Left lung (tissue), 10 donors: ENCODE measurements around the gene SLC25A17. TPM values are rescaled to one million over a fixed set of nuclear protein-coding genes. Genes with fewer than 3 reads are reported as not detected.

Source experiments
- ATAC-seq: fragments of 200-7000 bp; cut with Tn5 transposase; one replicate; pipeline ENCODE4 v1.9.1; 2020; ENCODE audit warnings: moderate library complexity
- DNase-seq, 4 donors: peaks; one replicate each; pipeline ENCODE4 v3.0.0-alpha.2; 2013 to 2020
- H3K27ac ChIP-seq, 2 donors: fragments of 200-600 bp; sonication (generic) in 1 of 2; one replicate each; pipeline versions ENCODE4 v1.5.0 to v1.8.0; 2020 to 2021
- H3K27me3 ChIP-seq, 2 donors: fragments of 200-600 bp; sonication (generic) in 1 of 2; one replicate each; pipeline versions ENCODE4 v1.5.0 to v1.8.0; 2020 to 2021
- H3K36me3 ChIP-seq, 2 donors: fragments of 200-600 bp; sonication (generic) in 1 of 2; one replicate each; pipeline versions ENCODE4 v1.5.0 to v1.8.0; 2020 to 2021
- H3K4me1 ChIP-seq, 2 donors: fragments of 200-600 bp; one replicate each; pipeline ENCODE4 v1.8.0; 2021
- H3K4me3 ChIP-seq, 2 donors: fragments of 200-600 bp; sonication (generic) in 1 of 2; one replicate each; pipeline versions ENCODE4 v1.5.0 to v1.8.0; 2020 to 2021; ENCODE audit warnings: mild to moderate bottlenecking in 1 of 2
- H3K9me3 ChIP-seq, 2 donors: fragments of 200-600 bp; sonication (generic) in 1 of 2; one replicate each; pipeline versions ENCODE4 v1.5.0 to v1.8.0; 2020 to 2021
- intact Hi-C, 2 donors: fragments of 100-400 bp; cut with DNase I; formaldehyde crosslinking; loops; one replicate each; pipeline versions ENCODE4 v1.11.2 to v1.14.2; 2022
- polyA plus RNA-seq, 6 donors: library from polyadenylated mRNA; unstranded; fragments of 120-200 nt; gene quantifications; one replicate each; pipeline ENCODE4 v1.2.1, GENCODE V29; 2013; ENCODE audit not compliant: insufficient read length in 6 of 6
- total RNA-seq, 2 donors: library from RNA; stranded (reverse); fragmentation: NEBNext Ultra II Directional; extraction: Animal tissue kit (Norgen Biotek cat#: 25700); gene quantifications; one replicate each; pipeline ENCODE4 v1.2.1, GENCODE V29; 2021
- TF ChIP-seq, protein P1 (sequence below), 2 donors: fragments of 200-600 bp; sonication (generic) in 1 of 2; IDR thresholded peaks; one replicate each; pipeline versions ENCODE4 v1.5.0 to v1.8.0; 2021; ENCODE audit warnings: antibody characterized with exemption in 2 of 2
- donor health status: DM: no; HTN: yes; CAD: no.
- donor health status: DM: no; HTN: no; CAD: no.

SLC25A17 gene
- total and polyA plus RNA-seq, 8 donors, result 18.3 to 36.9 (median 33.0) TPM

DNA sequence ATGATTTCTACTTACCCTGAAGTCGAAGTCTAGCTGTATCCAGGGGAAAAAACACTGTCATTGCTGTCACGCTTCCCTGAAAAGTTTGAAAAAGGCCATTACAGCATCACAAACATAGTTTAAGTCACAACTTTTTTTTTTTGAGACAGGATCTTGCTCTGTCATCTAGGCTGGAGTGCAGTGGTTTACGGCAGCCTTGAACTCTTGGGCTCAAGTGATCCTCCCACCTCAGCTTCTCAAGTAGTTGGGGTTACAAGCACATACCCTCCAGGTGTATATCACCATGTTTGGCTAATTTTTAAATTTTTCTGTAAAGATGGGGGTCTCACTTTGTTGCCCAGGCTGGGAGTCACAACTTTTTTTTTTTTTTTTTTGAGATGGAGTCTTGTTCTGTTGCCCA lies 20.1 kb downstream of the SLC25A17 start:
- intact Hi-C loops, result no loop called here
- DNase-seq, result no peak
- Histone ChIP-seq H3K4me1 (no peaks in the 10 kb centered on the region), H3K36me3 (peaks cover 0 to 9% of the 10 kb centered on the region in 2 donors), H3K4me3 (no peak overlapping the region), H3K27ac (no peak overlapping the region), H3K9me3 (no peaks in the 10 kb centered on the region), H3K27me3 (no peaks in the 10 kb centered on the region)
- ATAC-seq, result no peak
- TF ChIP-seq, protein P1, sequence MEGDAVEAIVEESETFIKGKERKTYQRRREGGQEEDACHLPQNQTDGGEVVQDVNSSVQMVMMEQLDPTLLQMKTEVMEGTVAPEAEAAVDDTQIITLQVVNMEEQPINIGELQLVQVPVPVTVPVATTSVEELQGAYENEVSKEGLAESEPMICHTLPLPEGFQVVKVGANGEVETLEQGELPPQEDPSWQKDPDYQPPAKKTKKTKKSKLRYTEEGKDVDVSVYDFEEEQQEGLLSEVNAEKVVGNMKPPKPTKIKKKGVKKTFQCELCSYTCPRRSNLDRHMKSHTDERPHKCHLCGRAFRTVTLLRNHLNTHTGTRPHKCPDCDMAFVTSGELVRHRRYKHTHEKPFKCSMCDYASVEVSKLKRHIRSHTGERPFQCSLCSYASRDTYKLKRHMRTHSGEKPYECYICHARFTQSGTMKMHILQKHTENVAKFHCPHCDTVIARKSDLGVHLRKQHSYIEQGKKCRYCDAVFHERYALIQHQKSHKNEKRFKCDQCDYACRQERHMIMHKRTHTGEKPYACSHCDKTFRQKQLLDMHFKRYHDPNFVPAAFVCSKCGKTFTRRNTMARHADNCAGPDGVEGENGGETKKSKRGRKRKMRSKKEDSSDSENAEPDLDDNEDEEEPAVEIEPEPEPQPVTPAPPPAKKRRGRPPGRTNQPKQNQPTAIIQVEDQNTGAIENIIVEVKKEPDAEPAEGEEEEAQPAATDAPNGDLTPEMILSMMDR (IDR thresholded peaks at IDR 0.05), result no peak

DNA sequence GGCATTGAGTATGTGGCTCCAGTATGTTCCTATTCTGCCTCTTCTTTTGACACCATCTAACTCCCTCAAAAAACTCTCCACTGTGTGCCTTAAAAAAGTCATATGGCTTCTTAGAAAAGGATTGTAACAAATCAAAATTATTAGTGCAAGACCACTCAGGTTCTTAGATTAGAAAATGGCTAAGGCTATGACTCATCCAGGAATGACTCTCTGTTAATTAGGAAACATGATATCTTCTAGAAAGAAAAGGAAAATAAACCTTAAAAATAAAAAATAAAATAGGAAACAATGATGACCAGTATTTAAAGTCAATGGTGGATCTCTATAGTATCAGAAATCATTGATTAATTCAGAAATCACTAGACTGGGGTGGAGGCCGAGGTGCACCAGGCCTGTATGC lies 21.7 kb downstream of the SLC25A17 start:
- no peaks in the 10 kb centered on the region for H3K27me3 ChIP-seq
- H3K27ac ChIP-seq, result no peak overlapping the region
- TF ChIP-seq, protein P1 (IDR thresholded peaks at IDR 0.05), result no peak
- H3K36me3 ChIP-seq, result peaks cover 0 to 21% of the 10 kb centered on the region in 2 donors
- H3K4me3 ChIP-seq, result no peak overlapping the region
- intact Hi-C loops, result no loop called here
- no peak for DNase-seq
- ATAC-seq, result no peak
- H3K9me3 ChIP-seq, result no peaks in the 10 kb centered on the region
- H3K4me1 ChIP-seq, result no peaks in the 10 kb centered on the region

DNA sequence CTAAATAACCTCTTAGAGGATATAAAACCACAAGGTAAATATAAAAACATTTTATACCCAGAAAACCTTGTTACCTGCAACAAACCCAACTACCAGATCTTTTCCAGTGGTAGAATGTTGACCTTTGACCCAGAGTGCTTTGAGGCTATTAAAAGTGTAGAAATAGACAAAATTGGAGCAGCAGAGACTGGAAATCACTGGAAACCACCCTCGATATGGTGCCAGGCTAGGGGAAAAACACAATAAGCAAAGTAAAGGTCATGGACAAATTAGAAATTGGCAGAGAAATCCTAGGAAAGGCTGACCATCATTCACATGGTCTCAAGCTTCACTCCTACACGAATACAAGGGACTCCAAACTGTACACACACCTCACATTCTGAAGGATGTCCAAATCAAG lies 26.7 kb downstream of the SLC25A17 start:
- H3K27ac ChIP-seq, result no peak overlapping the region
- H3K9me3 ChIP-seq, result no peaks in the 10 kb centered on the region
- no peaks in the 10 kb centered on the region for H3K4me1 ChIP-seq
- intact Hi-C loops, result no loop called here
- no peaks in the 10 kb centered on the region for H3K27me3 ChIP-seq
- TF ChIP-seq, protein P1 (IDR thresholded peaks at IDR 0.05), result no peak
- no peak overlapping the region for H3K4me3 ChIP-seq
- no peak for DNase-seq
- no peak for ATAC-seq
- H3K36me3 ChIP-seq, result peaks cover 0 to 47% of the 10 kb centered on the region in 2 donors

DNA sequence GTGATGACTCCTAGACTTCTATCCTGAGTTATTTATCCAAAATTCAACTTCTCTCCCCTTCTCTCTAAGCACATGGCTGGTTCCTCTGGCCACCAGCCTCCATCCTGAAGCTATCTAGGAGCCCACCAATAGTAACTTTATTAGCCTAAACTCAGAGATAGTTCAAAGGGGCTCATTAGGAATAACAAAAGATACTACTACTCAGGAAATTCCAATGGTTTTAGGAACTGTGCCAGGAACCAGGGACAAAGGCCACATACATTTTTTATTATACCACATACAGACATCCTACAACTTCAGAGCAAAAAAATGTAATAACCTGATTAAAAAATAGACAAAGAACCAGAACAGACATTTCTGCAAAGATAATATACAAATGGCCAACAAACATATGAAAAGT lies 27.9 kb downstream of the SLC25A17 start:
- no peak overlapping the region for H3K27ac ChIP-seq
- H3K27me3 ChIP-seq, result no peaks in the 10 kb centered on the region
- peaks cover 0 to 59% of the 10 kb centered on the region in 2 donors for H3K36me3 ChIP-seq
- H3K9me3 ChIP-seq, result no peaks in the 10 kb centered on the region
- intact Hi-C loops, result no loop called here
- DNase-seq (no peak), ATAC-seq (no peak)
- no peak overlapping the region for H3K4me3 ChIP-seq
- no peaks in the 10 kb centered on the region for H3K4me1 ChIP-seq
- TF ChIP-seq, protein P1 (IDR thresholded peaks at IDR 0.05), result no peak

DNA sequence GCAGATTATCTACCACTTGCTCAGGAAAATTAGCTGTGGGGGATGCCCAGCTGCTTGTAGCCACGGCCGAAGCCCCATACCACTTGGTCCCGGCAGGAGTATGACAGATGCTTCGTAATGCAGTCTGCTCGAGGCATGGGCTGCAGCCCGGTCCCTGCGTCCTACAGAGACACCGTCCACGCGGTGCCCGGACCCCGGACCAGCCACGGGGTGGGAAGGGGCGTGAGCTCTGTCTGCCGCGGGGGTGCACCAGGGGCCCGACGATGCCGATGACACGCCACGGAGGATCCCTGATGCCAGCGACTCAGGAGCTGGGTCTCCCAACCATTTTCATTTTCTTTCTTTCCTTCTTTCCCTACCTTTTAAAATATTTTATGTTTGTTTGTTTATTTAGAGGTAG lies 30.0 kb downstream of the SLC25A17 start:
- H3K4me1 ChIP-seq, result no peaks in the 10 kb centered on the region
- H3K36me3 ChIP-seq, result peaks cover 0 to 77% of the 10 kb centered on the region in 2 donors
- TF ChIP-seq, protein P1 (IDR thresholded peaks at IDR 0.05), result no peak
- H3K27ac ChIP-seq, result no peak overlapping the region
- intact Hi-C loops, result no loop called here
- no peaks in the 10 kb centered on the region for H3K27me3 ChIP-seq
- no peak overlapping the region for H3K4me3 ChIP-seq
- ATAC-seq (no peak), DNase-seq (no peak)
- H3K9me3 ChIP-seq, result no peaks in the 10 kb centered on the region
